ENCODE measurements around the gene SMAD3.

Gene SMAD3

GRCh38 chr15:67082007-67082536 lies 16.7 kb downstream of the SMAD3 start:
- no peak for DNase-seq

- DNase-seq, result peak in 1 of 2 experiments; percentile 3
These were observed 17.8 kb downstream of the SMAD3 start for GRCh38 chr15:67083135-67083762.

GRCh38 chr15:67084561-67084960 lies 19.2 kb downstream of the SMAD3 start:
- no peak for DNase-seq

- peak in 1 of 2 experiments; percentile 9 for DNase-seq
These were observed 19.9 kb downstream of the SMAD3 start for GRCh38 chr15:67085237-67085817.

- DNase-seq, result peak; percentile 47 to 56
These were observed 20.6 kb downstream of the SMAD3 start for GRCh38 chr15:67085818-67086636.

GRCh38 chr15:67086637-67086914 lies 21.2 kb downstream of the SMAD3 start:
- no peak for DNase-seq

GRCh38 chr15:67087507-67088172 lies 22.2 kb downstream of the SMAD3 start:
- no peak for DNase-seq

GRCh38 chr15:67089217-67090193 lies 24.1 kb downstream of the SMAD3 start:
- DNase-seq, result no peak

GRCh38 chr15:67090297-67091070 lies 25.1 kb downstream of the SMAD3 start:
- no peak for DNase-seq

- DNase-seq, result peak; percentile 93 to 94
These were observed 25.9 kb downstream of the SMAD3 start for GRCh38 chr15:67091071-67091979.

- no peak for DNase-seq
These were observed 26.7 kb downstream of the SMAD3 start for GRCh38 chr15:67091980-67092677.

GRCh38 chr15:67092752-67093503 lies 27.5 kb downstream of the SMAD3 start:
- no peak for DNase-seq

- peak in 1 of 2 experiments; percentile 11 for DNase-seq
These were observed 28.1 kb downstream of the SMAD3 start for GRCh38 chr15:67093504-67093862.

- DNase-seq, result no peak
These were observed 28.8 kb downstream of the SMAD3 start for GRCh38 chr15:67094001-67094826.

- no peak for DNase-seq
These were observed 30.5 kb downstream of the SMAD3 start for GRCh38 chr15:67095912-67096311.

GRCh38 chr15:67096546-67097294 lies 31.3 kb downstream of the SMAD3 start:
- no peak for DNase-seq

- no peak for DNase-seq
These were observed 32.0 kb downstream of the SMAD3 start for GRCh38 chr15:67097424-67097823.

Measured in AML-193 (cell line).